ENCODE measurements around the gene FAM53B. TPM values are rescaled to one million over a fixed set of nuclear protein-coding genes. Genes with fewer than 3 reads are reported as not detected.

FAM53B gene
- total RNA-seq, 1 experiment from 2014 or later, result 6.7 TPM

DNA sequence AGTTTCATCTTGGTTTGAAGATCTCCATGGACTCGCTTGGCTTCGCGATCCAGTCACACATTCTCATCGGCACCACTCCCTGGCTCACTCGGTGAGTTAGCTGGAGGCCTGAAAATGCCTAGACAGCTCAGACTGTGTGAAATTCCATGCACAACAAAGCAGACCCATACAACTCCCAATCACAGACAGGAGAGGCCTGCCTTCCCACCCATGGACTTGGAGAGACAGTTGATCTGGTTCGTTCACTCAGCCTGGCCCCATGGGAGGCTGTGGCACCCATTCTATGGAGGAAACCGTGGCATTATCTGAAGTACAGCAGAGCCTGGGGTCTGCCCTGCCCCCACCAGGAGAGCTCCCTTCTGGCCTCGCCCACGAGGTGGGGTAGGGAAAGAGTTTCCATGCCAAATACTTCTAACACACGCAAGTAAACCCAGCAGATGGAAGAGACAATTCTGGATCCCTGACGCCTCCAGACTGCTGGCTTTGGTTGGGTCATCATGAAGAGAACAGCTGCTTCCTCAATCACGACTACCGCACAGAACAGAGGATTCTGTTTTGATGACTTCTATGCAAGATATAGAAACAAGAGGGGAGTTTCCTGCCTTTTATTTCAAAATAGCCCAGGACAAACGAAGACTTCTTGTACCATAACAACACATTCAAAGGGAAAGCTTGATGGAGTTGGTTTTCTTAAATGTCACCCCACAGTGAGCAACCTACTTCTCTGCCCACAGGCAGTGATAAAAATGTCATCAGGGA, 15.9 kb downstream of the FAM53B start:
- DNase-seq (ENCODE audit: low read depth), result peak; percentile 18

- no peak for DNase-seq (ENCODE audit: low read depth)
Observed at GRCh38 chr10:124727361-124727960, 16.7 kb downstream of the FAM53B start.

GRCh38 chr10:124725791-124726190, 18.4 kb downstream of the FAM53B start:
- DNase-seq (ENCODE audit: low read depth), result no peak

DNA sequence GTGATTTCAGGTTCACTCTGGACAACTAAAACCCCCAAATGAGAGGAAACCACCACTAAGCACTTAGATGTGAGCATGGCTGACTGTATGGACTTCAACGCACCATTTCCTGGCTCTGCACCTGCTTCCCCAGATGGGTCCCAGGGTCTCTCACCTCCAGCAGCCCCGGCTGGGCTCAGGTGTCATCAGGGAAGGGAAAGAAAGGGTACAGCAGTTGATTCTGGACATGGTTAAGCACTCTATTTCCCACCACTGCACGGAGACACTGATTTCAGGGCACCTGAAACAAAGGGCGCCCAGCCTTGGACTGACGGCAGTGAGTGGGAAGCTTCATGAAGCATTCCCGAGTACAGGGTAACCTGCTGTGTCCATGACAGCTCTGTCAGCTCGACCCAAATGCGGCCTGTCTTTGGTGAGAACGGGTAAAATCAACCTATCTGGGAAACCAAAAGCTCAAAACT, 19.0 kb downstream of the FAM53B start:
- DNase-seq (ENCODE audit: low read depth), result no peak

DNA sequence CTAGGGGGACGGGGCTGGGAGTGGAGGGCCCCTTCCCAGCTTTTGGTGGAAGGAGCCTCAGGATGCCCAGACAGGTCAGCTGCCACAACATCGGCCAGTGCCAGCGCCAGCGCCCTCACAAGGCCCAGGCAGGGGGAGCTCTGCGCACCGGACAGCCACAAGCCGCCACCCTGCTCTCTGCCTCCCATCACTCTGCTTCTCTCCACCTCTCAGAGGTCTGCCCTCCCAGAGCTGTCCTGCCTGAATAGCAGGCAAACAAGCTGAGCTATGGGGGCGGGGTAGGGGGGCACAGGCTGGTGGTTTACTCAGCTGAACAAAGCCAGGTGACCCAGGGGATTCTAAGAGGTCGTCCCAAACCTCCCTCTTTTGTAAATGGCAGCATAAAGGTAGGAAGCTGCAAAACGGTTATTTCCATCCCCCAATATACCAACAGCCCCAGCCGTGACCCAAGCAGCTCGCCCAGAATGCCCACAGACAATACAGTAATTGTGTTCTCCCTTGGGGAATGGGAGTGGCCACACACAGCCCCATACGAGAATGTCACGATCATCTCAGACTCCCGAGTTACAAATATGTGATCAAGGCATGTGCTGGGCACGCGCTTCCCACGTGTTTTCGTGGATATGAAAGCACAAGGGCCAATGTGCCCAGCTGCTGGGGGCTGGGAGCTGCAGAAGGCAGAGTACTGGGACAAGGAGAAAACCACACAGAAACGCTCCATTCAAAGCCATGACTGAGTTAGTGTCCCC, 19.7 kb downstream of the FAM53B start:
- peak; percentile 52 for DNase-seq (ENCODE audit: low read depth)

DNA sequence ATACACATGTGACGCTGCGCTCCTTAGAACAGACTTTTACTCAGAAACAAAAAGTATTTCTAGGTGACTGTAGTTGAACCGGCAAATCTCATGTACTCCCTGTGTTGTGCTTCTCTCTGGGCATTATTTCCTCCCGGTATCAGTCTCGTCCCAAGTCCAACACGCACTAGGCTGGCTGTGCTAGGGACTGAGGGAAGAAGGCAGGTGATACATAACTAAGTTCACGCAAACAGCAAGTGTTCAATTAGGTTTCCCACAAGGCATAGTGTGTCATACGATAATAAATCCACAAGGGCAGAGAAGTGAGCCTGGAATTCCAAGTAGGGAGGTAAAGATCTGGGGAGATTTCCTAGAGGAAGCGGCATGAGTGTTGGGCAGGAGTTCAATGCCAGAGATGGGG, 20.4 kb downstream of the FAM53B start:
- DNase-seq (ENCODE audit: low read depth), result no peak

DNA sequence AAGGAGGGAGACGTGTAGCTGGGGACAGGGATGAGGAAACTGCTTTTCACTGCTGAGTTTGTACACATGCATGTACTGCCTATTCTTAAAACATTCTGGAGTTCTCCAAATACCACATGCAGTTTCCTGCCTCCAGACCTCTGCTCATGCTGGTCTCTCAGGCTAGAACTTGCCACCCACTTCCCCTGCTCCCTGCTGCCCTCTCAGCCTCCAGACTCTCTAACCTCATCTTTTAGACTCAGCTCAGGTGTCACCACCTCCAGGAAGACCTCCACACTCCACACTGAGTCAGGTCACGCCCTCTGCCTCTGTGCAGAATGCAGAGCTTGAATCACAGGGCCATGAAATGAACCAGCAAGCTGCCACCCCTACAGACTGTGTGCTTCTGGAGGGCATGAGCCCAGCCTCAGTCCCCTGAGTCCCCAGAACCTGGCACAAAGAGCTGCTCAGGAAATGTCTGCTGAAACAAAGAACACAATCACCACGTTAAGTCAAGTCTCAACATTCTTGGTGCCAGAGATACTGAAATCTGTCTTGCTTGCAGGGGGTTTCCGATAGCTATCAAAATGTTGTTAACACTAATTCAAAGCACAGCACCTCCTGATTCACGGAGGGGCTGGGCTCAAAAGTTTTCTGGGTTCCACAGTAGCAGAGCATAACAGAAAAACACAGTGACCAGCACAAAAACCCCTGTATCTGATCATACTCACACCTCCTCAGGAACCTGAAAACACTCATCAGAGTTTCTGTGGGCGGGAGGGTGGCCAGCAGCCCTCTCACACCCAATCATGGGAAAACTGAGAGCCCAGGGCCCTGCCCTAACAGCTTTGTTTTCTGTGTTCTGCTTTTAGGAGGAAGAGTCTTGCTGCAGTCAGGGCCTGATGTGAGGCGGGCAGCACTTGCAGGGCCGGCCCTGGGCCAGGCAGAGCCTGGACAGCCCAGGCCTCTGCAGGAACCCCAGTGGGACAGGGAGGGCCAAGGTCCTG, 21.1 kb downstream of the FAM53B start:
- no peak for DNase-seq (ENCODE audit: low read depth)

GRCh38 chr10:124721330-124722045, 22.7 kb downstream of the FAM53B start:
- DNase-seq (ENCODE audit: low read depth), result no peak

DNA sequence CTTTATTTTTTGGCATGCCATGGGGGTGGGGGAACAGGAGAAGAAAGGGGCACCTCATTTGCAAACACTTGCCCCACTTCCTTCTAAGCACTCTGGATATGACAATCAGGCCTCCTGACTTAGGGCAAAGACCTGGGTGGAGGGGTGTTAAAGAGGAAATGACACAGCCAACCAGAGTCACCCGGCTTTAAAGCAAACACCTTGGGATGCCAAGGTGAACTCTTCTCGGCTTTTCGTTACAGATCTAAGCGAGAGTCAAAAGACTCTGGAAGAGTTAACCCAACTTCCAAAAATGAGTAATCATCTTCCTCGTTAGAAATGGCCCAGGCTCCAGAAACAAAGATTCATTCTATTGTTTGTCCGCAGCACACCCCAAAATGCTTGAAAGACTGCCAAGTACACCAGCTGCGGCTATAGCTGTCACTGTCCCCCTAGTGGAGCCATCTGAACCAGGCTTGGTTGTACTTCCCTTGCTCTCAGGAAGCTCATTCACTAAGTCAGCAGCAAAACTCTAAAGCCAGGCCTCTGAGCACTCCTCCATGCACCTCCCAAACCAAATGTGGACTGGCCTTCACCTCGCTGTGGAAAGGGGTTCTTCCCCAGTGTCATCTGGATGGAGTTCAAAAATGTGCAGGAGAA, 24.8 kb downstream of the FAM53B start:
- DNase-seq (ENCODE audit: low read depth), result peak; percentile 72

- DNase-seq (ENCODE audit: low read depth), result no peak
Observed at GRCh38 chr10:124717911-124718741, 26.1 kb downstream of the FAM53B start.

- DNase-seq (ENCODE audit: low read depth), result no peak
Observed at GRCh38 chr10:124717041-124717757, 27.0 kb downstream of the FAM53B start.

- DNase-seq (ENCODE audit: low read depth), result no peak
Observed at GRCh38 chr10:124716369-124716768, 27.8 kb downstream of the FAM53B start.

DNA sequence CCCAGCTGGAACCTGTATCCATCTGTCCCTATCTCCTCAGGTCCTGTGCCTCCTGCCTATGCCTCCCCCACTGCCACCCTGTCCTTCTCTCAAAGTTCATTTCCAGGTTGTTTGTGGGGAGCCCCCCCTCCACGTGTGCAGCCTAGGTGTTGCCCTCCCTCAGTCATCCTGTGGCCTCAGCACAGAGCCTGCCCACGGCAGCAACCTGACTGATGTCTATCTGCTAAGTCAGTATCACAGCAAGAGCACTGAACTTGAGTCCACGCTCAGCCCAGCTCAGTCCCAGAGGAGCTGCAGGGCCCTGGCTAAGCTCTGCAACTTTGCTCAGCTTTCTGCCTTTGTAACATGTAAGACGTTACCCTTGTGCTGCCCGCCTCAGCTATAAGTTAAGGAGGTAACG, 28.7 kb downstream of the FAM53B start:
- DNase-seq (ENCODE audit: low read depth), result no peak

DNA sequence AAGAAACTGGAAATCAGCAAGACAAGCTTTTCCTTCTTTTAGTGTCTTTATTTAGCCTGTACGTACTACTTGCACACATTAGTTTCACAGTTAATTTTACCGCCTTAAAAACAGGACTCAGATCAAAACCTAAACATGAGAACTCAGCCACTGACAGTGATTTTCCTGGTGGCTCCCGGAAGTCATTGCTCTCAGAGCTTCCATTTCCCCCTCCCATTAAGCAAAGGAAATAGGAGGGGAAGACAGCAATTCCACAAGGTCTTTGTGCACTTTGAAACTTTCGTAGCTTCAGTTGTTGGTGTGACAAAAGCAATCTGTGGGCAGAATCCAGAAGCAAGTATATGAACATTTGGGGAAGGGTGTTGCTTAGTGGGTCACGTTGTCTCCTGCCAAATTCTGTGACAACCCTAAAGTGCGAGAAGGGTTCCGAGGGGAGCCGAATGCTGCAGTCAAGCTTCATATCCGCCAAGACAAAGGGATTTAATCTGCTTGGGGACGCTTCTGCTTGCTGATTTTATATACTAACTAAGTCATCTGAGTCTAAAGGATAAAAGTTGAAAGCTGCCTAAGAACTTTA, 30.4 kb downstream of the FAM53B start:
- no peak for DNase-seq (ENCODE audit: low read depth)

DNA sequence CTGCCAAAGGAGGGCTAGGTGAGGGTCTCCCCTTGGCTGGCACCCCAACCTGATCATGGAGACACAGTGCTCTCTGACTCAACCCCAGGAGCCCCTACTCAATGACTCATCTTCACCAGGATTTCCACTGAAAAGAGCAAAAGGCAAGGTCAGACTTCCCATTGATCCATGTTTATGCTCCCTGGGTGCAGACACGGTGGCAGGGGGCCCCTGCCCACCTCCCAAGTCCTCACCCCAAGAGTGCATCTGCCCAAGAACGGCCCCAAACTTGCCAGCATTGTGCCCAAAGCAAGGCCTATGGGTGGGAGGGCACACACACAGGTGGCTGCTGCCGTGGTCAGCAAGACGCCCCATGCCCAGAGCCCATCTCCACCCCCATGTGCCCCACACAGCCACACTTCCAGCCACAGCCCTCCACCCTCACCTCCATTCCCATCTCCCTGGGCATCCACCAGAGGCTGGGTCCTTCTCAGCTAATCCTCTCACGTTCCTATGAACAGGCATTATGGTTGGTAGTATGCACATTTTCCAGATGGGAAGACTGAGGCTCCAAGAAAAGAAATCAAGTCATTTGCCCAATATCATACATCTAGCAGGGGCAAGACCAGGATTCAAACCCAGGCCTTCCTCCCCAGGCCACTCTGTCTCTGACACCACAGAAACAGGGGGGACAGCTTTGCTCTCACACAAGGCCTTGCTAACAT, 31.3 kb downstream of the FAM53B start:
- DNase-seq (ENCODE audit: low read depth), result no peak

- no peak for DNase-seq (ENCODE audit: low read depth)
Observed at GRCh38 chr10:124711145-124711544, 33.0 kb downstream of the FAM53B start.

GRCh38 chr10:124710266-124710881, 33.8 kb downstream of the FAM53B start:
- no peak for DNase-seq (ENCODE audit: low read depth)
